ENCODE measurements around the gene CEP112.

The CEP112 gene

DNA sequence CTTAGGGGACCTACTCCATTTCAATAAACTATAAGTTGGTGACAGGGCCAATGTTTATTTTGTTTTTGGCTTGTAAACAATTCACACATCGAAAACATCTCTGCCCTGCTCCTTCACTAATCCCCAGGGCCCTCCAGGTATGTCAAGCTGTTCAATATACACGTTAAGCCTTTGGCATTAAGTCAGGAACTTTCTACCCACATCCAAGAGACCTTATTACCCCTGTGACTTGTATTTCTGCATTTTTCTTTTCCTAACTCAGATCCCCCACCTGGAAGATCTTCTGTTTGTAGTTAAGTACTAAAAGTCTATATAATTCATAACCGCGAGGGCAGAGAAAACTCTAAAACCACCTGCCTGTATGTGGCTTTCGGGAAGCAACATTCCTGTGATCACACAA is 523.7 kb downstream of the CEP112 start:
- no peak for DNase-seq

DNA sequence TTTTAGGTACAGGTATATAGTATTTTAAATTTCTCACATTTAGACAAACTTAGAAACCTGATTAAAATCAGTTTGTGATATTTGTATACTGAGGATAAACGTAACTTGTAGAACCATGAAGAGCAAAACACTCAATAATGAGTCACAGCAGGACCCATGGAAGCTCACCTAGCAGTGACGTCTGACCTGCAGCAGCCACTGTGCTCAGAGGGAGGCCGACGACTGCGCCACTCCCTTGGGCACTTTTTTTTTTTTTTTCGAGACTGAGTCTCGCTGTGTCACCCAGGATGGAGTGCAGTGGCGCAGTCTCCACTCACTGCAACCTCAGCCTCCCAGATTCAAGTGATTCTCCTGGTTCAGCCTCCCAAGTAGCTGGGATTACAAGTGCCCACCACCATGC is 524.3 kb downstream of the CEP112 start:
- DNase-seq, result no peak

DNA sequence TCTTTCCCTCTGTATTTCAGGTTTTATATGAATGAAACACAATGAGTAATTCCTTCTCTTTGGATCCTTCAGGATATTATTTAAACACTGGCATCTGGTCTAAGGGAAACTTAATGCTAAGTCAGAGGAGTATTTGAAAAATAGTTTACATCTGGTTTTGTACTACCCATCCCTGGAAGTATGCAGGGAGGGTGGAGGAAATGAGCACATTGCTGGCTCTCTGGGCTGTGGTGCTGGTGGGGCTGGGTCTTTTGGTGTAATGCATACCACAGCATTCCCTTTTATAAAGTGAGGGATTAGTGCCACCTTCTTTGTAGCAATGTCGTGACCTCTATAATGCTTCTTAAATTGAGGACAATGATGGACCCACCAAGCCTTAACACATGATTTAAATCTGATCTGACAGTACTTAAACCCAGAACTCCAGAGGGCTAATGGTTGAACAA is 525.0 kb downstream of the CEP112 start:
- no peak for DNase-seq

DNA sequence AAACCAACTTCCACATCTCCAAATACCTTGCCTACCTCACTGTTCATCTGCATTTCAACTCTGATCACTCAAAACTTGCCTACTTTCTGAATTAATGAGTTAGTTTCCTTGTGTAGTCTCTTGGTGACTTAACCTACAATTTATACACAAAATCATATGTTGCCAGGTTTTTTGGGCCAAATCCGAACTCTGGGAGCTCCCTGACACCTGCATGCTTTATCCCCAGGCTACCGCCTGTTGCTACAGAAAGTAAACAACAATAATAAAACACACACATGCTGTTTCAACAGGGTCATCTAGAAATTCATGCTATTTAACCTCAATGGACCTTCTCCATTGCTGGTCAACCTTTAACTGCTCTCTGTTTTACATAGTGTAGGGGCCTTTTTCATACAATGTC is 526.0 kb downstream of the CEP112 start:
- no peak for DNase-seq

DNA sequence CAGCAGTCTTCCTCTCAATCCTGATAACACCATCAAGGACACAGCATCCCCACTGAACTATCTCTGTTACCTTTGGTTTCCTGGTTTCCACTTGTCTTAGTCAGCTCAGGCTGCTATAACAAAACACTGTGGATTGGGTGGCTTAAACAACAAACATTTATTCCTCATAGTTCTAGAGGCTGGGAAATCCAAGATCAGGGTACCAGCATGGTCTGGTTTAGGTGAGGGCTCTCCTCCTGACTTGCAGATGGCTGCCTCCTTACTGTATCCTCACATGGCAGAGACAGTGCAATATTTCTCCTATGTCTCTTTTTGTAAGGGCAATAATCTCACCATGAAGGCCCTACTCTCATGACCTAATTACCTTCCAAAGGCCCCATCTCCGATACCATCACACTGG is 527.2 kb downstream of the CEP112 start:
- DNase-seq, result no peak

DNA sequence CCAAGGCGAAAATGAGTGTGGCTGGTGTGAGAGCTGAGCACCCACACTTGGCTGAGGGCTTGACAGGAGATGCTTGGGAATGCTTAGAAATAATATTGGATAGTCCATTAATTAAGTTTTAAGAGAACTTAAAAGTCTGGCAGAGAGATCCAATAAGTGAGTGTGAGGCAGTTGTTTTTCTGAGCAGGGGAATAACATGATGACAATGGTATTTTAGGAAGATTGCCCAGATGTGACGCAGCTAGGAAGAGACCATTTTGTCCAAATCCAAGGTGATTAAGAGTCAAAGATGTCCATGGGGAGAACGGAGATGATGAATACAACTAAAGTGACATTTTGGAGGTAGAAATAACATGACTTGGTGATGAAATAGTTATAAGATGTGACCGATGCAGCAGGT is 527.7 kb downstream of the CEP112 start:
- DNase-seq, result no peak

DNA sequence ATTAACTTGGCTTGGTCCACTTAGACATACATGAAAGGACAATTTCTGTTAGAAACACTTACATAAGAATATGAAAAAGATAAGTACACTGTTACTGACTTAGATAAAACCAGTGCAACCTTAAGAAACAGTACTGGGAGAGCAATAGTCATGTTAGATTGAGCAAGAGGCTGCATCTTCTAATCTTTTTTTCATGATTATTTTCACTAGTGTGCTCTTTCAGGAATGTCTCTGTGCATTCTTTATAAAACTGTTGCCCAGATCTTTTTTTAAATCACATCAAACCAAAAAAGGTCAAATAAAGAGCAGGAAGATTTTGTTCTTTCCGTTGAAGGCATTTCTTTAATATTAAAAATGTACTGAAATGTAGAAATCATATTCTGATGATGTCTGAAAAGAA is 529.7 kb downstream of the CEP112 start:
- DNase-seq, result no peak

DNA sequence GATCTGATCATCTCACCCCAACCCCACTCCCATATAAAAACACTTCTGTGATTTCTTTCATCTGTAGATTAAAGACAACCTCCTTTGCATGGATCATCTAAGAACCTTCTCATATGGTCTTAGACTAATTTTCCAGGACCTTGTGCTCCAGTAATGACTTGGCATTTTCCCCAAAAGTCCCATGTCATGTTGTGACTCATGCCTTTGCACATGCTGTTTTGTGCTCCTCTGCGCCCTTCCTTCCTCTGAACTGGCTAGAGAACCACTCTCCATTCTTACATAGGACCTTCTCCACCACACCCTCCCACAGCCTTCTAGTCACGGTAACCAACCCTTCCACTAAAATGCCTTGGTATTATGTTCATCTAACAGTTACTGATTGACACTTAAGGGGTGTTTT is 531.0 kb downstream of the CEP112 start:
- DNase-seq, result no peak

DNA sequence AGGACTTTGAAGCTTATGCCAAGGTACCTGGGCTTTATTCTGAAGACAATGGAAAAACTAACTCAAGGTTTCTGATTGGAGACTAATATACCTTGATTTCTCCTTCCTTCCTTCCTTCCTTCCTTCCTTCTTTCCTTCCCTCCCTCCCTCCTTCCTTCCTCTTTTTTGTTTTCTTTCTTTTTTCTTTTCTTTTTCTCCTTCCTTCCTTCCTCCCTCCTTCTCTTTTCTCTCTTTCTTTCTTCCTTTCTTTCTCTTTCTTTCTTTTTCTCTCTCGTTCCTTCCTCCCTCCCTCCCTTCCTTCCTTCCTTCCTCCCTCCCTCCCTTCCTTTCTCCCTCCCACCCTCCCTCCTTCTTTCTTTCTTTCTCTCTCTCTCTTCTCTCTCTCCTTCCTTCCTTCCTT is 531.9 kb downstream of the CEP112 start:
- DNase-seq, result no peak

DNA sequence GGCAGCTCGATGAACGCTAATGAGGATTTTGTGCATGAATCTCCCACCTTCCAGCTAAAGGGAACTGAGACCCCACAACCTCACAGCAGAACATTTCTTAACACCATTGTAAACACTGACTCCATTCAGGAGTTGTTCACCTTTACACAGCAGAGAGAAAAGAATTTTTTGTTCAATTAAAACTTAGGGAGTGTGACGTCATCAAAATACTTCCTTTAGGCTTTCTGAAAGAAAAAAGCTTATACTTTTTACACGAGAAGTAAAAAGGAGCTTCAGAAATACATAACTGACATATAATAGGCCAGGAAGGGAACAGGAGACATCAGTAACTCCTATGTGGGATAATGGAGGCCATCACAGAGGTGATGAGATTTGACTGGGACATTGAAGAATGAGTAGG is 532.4 kb downstream of the CEP112 start:
- DNase-seq, result no peak

DNA sequence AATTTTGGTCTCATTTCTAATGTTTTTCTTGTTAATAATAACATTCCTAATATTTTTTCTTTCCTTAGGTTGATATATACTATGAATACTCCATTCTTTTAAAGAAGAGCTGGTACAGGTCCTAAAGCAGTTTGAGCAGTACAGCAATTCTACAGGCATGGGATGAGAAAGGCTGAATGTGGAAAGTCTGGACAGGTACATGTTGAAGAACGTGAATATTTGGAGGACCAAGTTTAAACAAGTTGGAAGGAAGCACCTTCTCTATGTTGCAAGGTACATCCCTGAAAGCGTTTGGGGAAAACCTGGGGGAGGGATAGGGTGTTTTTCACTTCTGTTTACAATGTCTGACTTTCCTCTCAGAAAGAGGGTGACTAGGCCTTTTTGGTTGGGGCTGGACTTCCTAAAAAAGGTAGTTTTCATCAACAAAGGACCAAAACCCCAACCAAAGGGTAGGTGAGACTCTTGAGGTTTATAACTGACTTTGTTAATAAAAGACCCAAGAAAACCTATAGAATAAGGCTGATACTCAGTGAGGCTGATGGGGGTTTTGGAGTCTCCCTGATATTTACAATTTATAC is 534.6 kb downstream of the CEP112 start:
- no peak for DNase-seq

DNA sequence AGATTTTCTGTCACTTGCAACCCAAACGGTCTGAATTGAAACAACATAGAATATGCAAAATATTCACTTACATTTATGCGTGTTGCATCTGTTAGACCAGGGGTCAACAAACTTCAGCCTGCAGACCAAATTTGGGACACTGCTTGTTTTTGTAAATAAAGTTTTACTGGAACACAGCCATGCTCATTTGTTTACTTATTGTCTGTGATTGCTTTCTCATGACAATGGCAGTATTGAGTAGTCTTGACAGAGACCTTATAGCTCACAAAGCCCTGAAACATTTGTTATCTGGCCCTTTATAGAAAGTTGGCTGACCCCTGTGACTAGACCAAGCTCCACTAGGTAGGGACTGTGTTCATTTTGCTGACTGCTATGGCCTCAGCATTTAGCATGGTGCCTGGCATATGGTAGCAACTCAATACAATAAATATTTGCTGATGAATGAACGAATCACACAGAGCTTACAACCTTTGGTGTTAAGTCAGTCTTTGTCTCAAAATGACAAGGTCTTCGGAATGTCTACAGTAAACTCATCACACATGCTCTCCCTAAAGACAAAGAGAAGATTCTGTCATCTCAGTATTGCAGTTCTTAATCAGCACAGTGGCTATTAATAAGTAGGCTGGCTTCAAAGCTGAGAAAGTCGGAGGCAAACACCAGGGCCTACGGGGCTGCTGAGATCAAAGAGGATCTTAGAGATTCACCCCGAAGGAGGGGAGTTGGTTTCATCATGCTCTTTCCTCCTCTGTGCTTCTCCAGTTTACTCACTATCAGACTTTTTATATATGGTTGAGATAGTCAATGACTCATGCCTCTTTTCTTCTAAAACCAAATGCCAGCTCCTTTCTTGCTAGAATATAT is 535.3 kb downstream of the CEP112 start:
- no peak for DNase-seq

DNA sequence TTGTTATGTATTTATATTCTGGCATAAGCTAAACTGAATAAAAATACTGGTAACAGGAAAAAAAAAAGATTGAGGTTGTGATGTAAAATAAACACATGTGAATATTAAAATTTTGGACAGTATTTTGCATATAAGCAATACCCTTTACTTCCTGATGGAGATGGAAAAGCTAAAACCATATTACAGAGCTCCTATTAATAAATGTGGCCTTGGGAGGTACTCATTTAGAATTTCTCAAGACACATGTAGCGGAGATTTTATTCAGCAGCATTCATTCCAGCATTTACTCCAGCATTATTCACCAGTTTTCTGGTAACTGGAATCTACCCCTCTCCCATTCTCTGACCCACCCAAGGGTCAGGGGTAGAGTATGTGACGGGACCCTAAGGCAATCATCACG is 536.2 kb downstream of the CEP112 start:
- DNase-seq, result no peak

DNA sequence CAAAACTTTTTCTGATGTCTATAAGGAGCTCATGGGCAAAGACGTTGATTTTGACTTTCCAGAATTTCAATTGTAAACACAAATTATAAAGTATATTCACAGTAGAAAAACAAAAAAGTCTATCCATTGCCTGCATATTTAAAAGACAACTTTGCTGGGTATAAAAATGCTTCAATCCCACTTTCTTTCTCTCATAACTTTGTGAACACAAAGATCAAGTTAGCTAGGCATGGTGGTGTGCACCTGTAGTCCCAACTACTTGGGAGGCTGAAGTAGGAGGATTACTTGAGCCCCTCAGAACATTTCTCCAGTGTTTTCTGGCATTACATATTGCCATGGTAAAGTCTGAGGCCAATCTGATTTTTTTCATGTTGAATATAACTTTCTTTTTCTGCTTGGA is 547.4 kb downstream of the CEP112 start:
- no peak for DNase-seq

DNA sequence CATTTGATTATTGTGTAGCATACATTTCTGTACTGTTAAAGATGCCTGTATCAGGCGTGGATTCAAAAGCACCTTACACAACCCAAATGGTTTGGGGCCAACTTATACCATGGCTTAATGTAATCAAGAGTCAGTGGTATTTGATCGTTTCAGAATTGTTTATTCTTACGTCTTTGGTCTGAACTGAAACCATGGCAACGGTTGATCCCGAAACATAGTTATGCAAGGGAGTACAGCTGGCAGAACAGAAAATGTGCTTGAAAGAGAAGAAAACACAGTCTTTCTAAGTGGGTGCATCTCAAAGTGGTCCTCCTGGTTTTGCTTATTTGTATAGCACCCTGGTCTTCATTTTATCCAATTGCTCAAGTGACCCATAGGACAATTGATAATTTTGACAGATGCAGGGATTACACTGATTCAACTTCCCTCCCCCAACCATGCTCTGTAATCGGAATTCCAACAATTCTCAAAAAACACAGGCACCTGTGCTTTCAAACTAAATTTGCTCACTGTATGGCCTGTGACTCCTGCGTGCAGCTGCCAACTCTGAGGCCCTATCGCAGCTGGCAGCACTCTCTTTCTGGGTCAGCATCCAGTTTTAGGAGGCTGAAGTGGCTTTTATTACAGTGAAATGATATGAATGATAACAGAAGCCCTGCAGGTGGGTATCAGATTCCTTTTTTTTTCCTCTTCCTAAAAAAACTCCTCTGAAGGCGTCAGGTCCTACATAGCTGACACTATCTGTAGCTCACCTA is 553.5 kb downstream of the CEP112 start:
- DNase-seq, result peak; percentile 79 to 82

DNA sequence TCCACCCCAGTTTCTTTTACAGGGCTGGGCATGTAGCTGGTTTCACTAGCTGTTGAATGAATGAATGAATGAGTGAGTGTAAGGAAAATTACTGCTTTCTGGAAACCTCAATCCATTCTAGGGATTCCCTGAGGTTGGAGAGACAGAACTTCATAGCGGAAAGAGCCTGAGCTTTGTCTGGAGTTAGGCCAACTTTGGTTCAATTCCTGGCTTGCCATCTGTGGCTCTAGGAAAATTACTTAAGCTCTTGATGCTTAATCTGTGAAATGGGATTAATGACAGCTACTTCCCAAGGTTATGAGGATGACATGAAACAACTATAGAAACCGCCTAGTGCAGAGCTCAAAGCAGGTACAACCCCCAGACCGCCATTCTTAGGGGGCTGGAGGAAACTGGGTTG is 554.1 kb downstream of the CEP112 start:
- no peak for DNase-seq

DNA sequence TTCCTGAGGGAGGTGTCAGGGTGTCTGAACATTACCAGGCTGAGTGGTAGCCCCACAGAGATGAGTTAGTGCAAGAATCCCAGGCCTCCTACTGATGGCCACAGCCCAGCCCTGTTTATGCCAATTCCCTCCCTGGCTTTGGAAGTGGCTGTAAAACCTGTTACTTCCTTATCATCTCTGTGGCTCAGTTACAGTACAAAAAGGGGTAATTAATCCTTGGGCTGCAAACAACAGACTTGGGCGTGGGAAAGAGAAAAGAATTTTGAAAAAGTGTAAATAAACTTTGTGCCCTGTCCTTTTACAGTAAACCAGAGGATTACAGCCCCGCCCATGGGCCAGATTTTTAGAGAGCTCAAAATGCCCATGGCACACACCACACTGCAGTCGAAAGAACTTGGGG is 557.4 kb downstream of the CEP112 start:
- no peak for DNase-seq

DNA sequence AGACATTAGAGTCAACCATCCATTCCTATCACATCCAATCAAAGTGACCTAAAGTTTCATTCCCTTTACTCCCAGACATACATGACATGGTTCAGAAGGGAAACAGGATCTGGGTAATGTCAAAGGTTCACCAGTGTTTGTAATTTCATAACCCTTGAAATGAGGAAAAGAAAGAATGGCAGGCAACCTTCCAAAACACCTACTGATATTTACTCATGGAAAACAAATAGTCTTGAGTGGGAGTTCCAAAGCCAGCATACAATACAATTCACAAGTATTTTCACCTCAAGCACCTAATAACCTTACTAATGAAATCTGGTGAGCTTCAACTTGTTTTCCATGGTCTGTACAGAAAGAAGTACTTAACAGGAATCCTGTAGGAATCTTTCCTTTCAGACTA is 557.9 kb downstream of the CEP112 start:
- DNase-seq, result no peak

DNA sequence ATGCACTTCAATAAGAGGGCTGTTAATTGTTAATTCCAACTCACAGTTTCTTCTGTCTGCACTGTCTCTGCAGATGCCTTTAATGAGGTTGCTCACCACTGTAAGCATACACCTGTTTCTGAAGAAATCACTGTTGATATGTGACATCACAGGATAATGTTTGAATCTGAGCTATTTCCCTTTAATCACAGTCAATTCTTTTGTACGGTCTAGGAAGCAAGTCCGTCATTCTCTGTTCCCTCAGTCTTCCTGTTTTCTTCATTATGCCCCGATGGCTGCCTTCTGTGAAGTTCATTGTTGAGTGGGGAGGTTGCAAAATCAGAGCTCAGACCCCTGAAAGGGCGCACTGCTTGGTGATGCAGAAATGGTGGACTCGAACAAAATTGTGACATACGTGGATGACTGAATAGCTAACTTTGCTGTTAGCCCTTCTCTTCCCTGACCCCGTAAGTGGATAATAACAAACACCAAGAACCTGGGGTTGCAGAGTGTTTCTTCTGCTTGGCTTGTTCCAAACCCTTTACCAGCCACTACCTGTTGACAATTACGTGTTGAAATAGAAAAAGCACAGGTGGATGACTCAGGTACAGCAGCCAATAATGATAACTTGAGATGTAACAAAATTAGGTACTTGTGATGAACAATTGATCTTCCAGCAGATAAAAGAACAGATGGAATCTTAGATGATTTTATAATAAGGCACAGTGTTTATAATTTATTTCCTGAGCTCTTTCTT is 558.6 kb downstream of the CEP112 start:
- DNase-seq, result no peak

DNA sequence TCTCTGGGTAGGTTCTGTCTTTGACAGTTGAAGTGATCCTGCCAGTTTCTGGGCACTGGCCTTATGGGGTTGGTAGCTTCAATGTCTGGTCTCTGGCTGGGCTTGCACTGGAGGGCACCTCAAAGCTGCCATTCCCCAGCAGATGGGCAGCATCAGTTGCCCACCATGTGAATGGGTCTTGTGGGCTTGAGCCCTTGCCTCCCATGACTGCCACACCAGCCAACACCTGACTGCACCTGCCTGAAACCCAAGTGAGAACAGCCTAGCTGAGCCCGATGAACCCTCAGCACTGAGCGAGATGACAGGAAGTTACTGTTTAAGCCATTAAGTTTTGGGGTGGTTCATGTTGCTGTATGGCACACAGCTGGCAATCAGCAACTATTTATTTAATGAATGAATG is 561.4 kb downstream of the CEP112 start:
- no peak for DNase-seq

DNA sequence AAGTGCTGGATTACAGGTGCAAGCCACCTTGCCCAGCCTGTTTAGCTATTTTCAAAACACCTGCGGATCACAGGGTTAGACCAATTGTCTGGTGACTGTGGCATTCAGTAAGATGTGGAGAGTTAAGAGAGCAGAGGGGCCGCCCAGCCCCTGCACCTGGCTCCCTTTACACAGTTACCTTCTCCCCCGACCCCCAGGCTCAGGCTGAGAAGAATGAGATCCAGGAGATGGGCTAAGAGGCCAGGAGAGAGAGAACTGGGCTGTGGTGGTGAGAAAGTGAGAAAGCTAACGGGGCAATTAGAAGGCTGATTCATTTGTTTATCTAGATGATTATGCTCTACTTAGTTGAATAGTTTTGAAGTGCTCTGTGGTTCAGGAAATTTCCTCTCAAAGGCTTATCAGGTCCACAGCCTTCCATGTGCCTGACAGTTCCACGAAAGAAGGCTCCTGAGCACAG is 562.7 kb downstream of the CEP112 start:
- peak; percentile 38 to 55 for DNase-seq

DNA sequence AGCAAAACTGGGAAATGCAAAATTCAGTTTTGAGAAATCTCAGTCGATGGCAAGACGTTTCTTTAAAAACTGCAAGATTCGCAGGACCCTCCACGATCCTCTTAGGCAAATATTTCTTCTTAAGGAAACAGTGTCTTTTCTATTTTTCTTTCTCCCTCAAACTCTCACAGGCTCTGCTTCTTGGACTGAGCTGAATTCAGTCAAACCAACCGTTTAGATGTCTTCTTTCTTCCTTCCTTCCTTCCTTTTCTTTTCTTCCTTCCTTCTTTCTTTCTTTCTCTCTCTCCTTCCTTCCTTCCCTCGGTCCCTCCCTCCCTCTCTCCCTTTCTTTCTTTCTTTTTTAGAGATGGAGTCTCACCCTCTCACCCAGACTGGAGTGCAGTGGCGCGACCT is 563.3 kb downstream of the CEP112 start:
- DNase-seq, result no peak

Data from SHP77 (cell line).